Colon (tissue), 2 donors: Measurements from ENCODE around the gene UGT1A1.

Experiments used
- FAIRE-seq: peaks from 2 replicates; lab custom pipeline; 2012; peaks lifted over from hg19 to GRCh38; lab: Jason Lieb, UNC
- donor health status: control.
- donor health status: control.

Gene UGT1A1

GRCh38 chr2:233817995-233818638 lies 58.0 kb downstream of the UGT1A1 start:
- no peak for FAIRE-seq

- no peak for FAIRE-seq
These were observed 58.9 kb downstream of the UGT1A1 start for GRCh38 chr2:233818639-233819621.

GRCh38 chr2:233819884-233820773 lies 60.1 kb downstream of the UGT1A1 start:
- FAIRE-seq, result no peak

GRCh38 chr2:233820774-233821105 lies 60.7 kb downstream of the UGT1A1 start:
- FAIRE-seq, result no peak

- no peak for FAIRE-seq
These were observed 61.1 kb downstream of the UGT1A1 start for GRCh38 chr2:233821196-233821595.

GRCh38 chr2:233821709-233822100 lies 61.6 kb downstream of the UGT1A1 start:
- no peak for FAIRE-seq

- no peak for FAIRE-seq
These were observed 62.2 kb downstream of the UGT1A1 start for GRCh38 chr2:233822101-233822771.
